Activated CD8-positive, alpha-beta memory T cell treated with anti-CD3 and anti-CD28 coated beads for 36 hours (primary cell): ENCODE measurements around the gene AGGF1. TPM values are rescaled to one million over a fixed set of nuclear protein-coding genes. Genes with fewer than 3 reads are reported as not detected.
"Not testable (repeated sequence)": the region's sequence is repeated elsewhere in the genome, so short reads cannot be mapped to it uniquely, and the experiment has no call there.

ENCODE experiments used
- CTCF ChIA-PET: fragments of 350-600 bp; sonication (Branson Sonifier 250); formaldehyde crosslinking; loops from one replicate; lab custom pipeline; 2021; ENCODE audit warnings: antibody characterized with exemption; lab: Charles Lee
- POLR2A ChIA-PET: fragments of 350-600 bp; sonication (Branson Sonifier 250); formaldehyde crosslinking; loops from one replicate; lab custom pipeline; 2021; ENCODE audit warnings: antibody characterized with exemption; lab: Charles Lee
- total RNA-seq, 2 experiments: library from RNA; stranded (reverse); gene quantifications; one replicate each; pipeline ENCODE4 v1.2.3, GENCODE V29; 2021

The AGGF1 gene
- 10 to 100 TPM; 31.6 to 34.4 TPM for total RNA-seq

- CTCF ChIA-PET = interaction anchor here (1.2 to 1.5 kb wide), 2 partner anchors 37 to 47 kb away, joined by 3 to 8 read pairs; no protein-coding TSS in a partner anchor
- POLR2A ChIA-PET = interaction anchor here (1.1 to 1.7 kb wide), 4 partner anchors 14 to 462 kb away, joined by 3 to 4 read pairs (median 3); no protein-coding TSS in a partner anchor
These were observed at the start of gene AGGF1 for GRCh38 chr5:77030097-77031071. Gene AGGF1 (plus strand): TSS chr5:77030404. CDS start chr5:77030767, 363 bp downstream.

- ChIA-PET CTCF (no interaction called here), POLR2A (no interaction called here)
These were observed 49.6 kb upstream of the AGGF1 start for GRCh38 chr5:76980518-76981144.

GRCh38 chr5:76982450-76982849 lies 47.8 kb upstream of the AGGF1 start:
- POLR2A ChIA-PET = no interaction called here
- CTCF ChIA-PET = no interaction called here

- ChIA-PET POLR2A (no interaction called here), CTCF (no interaction called here)
These were observed 46.7 kb upstream of the AGGF1 start for GRCh38 chr5:76983468-76983867.

- POLR2A ChIA-PET = no interaction called here
- CTCF ChIA-PET = interaction anchor here (0.6 kb wide), 1 partner anchor 27 kb away, joined by 3 read pairs; no protein-coding TSS in a partner anchor
These were observed 43.2 kb upstream of the AGGF1 start for GRCh38 chr5:76986825-76987526.

- ChIA-PET POLR2A (no interaction called here), CTCF (interaction anchor here (0.5 kb wide), 1 partner anchor 1858 kb away, joined by 3 read pairs; no protein-coding TSS in a partner anchor)
These were observed 39.2 kb upstream of the AGGF1 start for GRCh38 chr5:76990899-76991459.

- POLR2A ChIA-PET = not testable (repeated sequence)
- CTCF ChIA-PET = interaction anchor here (0.6 kb wide), 1 partner anchor 24 kb away, joined by 3 read pairs; no protein-coding TSS in a partner anchor
These were observed 36.8 kb upstream of the AGGF1 start for GRCh38 chr5:76993436-76993835.

GRCh38 chr5:76994337-76994736 lies 35.9 kb upstream of the AGGF1 start:
- CTCF ChIA-PET = no interaction called here
- POLR2A ChIA-PET = no interaction called here

GRCh38 chr5:76998251-76998650 lies 32.0 kb upstream of the AGGF1 start:
- POLR2A ChIA-PET, CTCF ChIA-PET: not testable (repeated sequence)

- POLR2A ChIA-PET = no interaction called here
- CTCF ChIA-PET = interaction anchor here (0.9 to 1.1 kb wide), 2 partner anchors 8 to 78 kb away, joined by 3 read pairs; no protein-coding TSS in a partner anchor
These were observed 30.8 kb upstream of the AGGF1 start for GRCh38 chr5:76999451-76999850.

GRCh38 chr5:77003246-77003645 lies 27.0 kb upstream of the AGGF1 start:
- POLR2A ChIA-PET = no interaction called here
- CTCF ChIA-PET = no interaction called here

GRCh38 chr5:77006124-77006523 lies 24.1 kb upstream of the AGGF1 start:
- CTCF ChIA-PET = no interaction called here
- POLR2A ChIA-PET = no interaction called here

GRCh38 chr5:77008413-77008812 lies 21.8 kb upstream of the AGGF1 start:
- CTCF ChIA-PET = no interaction called here
- POLR2A ChIA-PET = no interaction called here

GRCh38 chr5:77010243-77010642 lies 20.0 kb upstream of the AGGF1 start:
- ChIA-PET CTCF (no interaction called here), POLR2A (no interaction called here)

GRCh38 chr5:77011498-77011897 lies 18.7 kb upstream of the AGGF1 start:
- ChIA-PET CTCF (interaction anchor here (0.5 kb wide), 1 partner anchor 49 kb away, joined by 3 read pairs; no protein-coding TSS in a partner anchor), POLR2A (no interaction called here)

GRCh38 chr5:77012601-77013000 lies 17.6 kb upstream of the AGGF1 start:
- POLR2A ChIA-PET = no interaction called here
- CTCF ChIA-PET = no interaction called here

GRCh38 chr5:77015938-77016569 lies 14.2 kb upstream of the AGGF1 start:
- POLR2A ChIA-PET = interaction anchor here (1.7 kb wide), 1 partner anchor 14 kb away, joined by 4 read pairs; the partner anchor contains the start of gene AGGF1
- CTCF ChIA-PET = interaction anchor here (0.9 to 1.3 kb wide), 4 partner anchors 11 to 148 kb away, joined by 3 to 5 read pairs (median 4); no protein-coding TSS in a partner anchor

GRCh38 chr5:77016962-77017361 lies 13.2 kb upstream of the AGGF1 start:
- CTCF ChIA-PET = interaction anchor here (1.0 to 1.3 kb wide), 3 partner anchors 139 to 149 kb away, joined by 3 to 5 read pairs (median 4); no protein-coding TSS in a partner anchor
- POLR2A ChIA-PET = interaction anchor here (1.7 kb wide), 1 partner anchor 13 kb away, joined by 4 read pairs; the partner anchor contains the start of gene AGGF1
